Fibroblast of skin of right biceps (primary cell): ENCODE measurements around the gene CDKN1C.
"Not testable (repeated sequence)": the region's sequence is repeated elsewhere in the genome, so short reads cannot be mapped to it uniquely, and the experiment has no call there.

ENCODE experiments used
- DNase-seq: peaks from one replicate; pipeline ENCODE4 v3.0.0-alpha.2; 2013

The CDKN1C gene

DNA sequence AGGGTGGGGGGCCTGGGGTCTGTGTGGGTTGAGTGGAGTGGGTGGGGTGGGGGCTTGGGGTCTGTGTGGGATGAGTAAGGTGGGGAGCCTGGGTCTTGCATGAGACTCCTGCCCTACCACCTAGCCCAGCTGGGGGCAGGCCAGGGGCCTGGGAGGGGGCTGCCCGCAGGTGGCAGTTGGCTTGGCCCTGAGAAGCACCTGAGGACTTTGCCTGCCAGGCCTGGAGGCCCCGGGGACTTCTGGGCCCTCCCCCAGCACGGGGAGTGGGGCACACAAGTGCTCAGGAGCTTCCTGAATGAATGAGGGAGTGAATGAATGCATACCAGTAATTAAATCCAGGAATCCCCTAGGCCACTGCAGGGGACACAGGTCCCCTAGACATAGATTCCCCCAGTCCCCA is 37.1 kb upstream of the CDKN1C start:
- no peak for DNase-seq

DNA sequence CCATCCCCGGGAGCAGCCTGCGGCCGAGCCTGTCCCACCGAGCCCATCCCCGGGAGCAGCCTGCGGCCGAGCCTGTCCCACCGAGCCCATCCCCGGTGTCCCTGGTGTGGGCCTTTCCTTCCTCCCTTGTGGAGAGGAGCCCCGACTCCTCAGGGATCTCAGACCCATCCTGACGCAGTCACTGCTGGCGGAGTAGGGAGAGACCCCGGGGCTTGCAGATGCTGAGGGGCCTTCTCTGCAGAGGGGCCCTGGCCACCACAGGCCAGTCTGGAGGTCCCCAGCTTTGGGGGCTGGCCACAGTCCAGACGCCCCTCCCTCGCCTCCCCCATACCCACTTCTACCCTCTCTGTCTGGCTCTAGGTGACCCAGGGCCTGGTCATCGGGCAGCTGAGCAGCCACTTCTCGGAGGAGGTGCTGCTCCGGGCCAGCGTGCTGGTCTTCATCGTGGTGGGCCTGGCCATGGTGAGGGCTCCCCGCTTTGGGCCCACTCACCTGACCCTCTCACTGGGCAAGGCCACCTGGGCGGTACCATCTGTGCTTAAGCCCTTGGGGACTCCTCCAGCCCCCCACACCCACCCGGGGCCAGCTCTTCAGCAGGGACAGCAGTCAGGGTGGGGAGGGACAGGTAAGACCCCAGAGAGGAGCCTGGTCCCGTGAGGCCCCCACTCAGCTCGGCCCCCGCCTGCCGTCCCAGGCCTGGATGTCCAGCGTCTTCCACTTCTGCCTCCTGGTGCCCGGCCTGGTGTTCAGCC is 36.3 kb upstream of the CDKN1C start:
- no peak for DNase-seq

DNA sequence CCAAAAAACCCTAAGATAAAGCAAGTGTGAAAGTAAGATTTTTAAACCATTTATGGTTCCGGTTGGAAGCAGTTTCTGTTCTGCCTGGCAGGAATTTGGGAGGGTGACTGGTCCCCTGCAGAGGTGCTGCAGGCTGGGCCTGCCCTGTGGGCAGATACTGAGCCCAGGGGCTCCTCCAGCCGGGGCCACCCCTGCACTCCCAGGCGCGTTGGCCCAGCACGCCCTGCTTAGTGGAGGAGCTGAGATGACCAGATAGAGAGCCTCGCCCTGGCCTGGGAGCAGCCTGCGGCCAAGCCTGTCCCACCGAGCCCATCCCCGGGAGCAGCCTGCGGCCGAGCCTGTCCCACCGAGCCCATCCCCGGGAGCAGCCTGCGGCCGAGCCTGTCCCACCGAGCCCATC is 35.7 kb upstream of the CDKN1C start:
- no peak for DNase-seq

DNA sequence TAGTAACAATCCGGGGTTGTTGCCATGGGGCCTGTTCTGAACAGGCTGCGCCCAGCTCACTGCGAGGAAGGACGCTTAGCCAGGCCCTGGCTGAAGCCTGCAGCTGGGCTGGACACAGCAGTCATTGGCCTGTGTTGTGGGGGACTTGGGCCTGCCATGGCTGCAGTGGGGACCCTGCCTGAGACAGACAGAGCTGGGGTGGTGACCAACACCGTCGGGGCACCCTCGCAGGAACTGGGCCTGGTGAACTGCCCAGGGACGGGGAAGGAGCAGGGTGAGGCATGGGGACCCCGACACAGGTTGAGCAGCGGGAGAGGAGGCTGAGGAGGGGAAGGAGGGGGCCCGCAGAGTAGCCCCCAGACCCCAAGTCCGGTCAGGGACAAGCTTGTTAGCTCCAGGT is 34.8 kb upstream of the CDKN1C start:
- no peak for DNase-seq

DNA sequence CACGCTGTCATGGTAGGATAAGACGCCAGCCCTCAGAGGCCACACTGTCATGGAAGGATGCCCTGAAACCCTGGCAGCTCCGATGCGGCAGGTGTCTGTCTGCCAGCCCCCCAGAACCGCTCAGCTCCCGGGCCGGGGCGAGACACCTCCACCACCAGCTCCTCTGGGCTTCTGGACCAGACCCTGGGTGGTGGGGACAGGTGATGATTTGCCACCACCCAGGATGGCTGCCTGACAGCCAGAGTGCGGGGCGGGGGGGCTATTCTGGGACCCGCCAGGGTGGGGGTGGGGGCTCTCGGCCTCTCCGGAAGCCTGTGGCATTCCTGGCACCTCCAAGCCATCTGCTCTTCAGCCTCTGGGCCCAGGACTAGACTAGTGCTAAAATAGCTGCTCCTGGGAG is 34.3 kb upstream of the CDKN1C start:
- DNase-seq: no peak

DNA sequence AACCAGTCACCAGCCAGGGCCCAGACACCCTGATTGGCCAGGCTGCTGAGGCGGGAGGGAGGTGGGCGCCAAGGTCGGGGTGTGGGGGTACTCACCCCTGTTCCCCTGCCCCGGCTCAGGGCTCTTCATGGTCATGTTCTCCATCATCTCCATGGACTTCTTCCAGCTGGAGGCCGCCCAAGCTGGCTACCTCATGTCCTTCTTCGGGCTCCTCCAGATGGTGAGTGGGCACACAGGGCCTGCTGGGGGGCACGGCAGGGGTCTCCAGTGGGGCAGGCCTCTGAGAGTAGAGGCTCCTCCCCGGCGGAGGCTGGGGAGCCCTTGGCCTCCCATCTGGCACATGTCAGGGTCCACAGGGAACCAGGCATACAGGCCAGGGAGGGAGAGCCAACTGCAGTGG is 33.6 kb upstream of the CDKN1C start:
- DNase-seq: no peak

DNA sequence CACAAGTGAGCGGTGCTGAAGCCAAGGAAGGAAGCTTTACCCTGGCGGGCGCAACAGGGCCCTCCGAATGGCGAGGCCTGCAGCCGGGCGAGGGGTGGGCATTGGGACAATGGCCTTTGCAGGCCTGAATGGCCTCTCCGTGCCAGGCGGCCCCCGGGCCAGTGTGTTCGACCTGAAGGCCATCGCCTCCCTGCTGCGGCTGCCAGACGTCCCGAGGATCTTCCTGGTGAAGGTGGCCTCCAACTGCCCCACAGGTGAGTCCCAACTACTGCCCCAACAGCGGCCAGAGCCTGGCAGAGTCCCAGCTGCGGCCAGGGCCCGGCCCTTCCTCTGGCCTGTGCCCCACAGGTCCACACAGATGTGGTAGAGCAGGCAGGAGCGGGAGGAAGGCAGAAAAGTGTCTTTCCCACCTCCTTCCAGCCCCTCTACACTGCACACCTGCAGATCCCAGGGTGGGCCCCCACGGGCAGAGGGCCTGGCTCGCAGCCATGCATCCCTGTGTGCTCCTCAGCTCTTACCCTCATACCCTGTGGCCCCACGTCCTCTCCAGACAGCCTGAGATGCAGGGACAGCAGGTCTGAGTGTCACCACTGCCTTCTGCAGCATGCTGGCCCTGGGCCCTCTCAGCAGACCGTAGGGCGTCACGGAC is 32.4 kb upstream of the CDKN1C start:
- DNase-seq: no peak

DNA sequence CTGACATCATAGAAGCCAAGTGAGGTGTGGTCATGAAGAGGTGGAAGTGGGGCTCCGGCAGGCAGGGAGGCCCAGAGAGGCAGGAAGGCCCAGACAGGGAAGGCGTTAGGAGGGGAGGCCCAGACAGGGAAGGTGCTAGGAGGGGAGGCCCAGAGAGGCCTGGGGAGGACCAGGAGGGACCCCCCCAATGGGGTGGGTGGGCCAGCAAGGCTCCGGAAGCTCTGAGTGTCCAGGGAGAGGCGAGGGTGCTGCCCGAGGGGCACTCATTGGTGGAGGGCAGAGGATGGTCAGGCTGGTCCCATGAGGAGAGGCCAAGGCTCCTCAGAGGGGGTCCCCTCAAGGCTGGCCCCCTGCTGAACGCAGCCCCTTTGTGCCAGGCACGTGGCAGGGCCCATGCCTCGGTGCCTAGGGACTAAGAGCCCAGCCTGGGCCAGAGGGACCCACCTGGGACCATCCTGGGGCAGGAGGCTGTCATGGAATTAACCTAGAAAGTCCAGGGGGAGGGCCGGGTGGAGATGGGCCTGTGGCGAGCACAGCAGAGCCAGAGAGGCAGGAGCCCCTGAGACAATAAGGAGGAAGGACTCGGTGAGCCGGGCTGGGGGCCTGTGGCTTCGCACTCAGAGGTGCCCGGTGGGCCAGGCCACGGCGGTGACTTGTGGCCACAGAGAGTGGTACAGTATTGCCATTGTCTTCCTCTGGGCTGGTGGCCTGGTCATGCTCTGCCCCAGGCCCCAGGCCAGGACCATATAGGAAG is 31.5 kb upstream of the CDKN1C start:
- DNase-seq: no peak

DNA sequence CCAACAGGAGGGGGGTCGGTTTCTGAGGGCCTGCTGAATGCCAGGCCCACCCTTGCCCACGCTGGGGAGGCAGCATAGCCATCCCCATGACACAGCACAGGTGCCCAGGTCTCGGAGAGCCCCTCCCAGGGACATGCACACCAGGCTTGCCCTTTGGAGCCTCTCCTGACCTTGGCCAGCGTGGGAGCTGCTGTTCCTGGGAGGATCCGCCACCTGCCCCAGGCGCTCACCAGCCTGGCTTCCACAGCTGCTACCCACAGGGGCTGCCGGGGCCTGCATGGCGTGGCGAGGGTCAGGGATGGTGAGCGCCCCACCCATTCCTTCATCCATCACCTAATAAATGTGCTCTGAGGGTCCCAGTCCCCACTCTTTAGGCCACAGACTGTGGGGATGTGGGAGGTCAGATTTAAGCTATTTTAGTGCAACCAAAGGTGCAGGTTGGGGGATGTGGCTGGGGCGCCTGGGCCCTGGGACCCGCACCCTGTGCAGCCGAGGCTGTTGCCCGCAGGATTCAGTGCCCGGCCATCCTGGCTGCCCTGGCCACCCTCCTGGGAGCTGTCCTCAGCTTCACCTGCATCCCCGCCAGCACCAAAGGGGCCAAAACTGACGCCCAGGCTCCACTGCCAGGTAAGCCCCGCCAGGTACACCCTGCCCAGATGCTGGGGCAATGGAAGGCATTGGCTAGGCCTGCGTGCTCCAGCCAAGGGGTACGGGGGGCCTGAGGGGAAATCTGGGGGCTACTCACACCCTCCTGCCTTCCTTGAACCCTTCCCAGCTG is 30.7 kb upstream of the CDKN1C start:
- no peak for DNase-seq

DNA sequence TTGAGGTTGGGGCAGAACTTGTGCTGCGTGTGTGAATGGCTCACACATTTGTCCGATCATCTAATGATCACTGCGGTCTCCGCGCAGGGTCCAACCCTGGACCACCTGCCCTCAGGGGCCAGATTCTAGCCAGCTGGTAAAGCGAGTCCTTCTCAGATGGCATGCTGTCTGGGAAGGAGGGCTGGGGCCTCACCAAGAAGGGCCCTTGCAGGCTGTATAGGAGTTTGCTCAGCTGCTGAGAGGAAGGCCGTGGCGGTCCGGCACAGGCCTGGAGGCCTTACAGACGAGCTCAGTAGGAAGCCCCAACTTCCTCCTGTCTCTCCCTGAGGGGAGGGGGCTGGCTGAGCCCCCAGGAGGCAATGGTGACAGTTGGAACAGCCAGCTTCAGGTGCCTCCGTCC is 29.9 kb upstream of the CDKN1C start:
- no peak for DNase-seq

DNA sequence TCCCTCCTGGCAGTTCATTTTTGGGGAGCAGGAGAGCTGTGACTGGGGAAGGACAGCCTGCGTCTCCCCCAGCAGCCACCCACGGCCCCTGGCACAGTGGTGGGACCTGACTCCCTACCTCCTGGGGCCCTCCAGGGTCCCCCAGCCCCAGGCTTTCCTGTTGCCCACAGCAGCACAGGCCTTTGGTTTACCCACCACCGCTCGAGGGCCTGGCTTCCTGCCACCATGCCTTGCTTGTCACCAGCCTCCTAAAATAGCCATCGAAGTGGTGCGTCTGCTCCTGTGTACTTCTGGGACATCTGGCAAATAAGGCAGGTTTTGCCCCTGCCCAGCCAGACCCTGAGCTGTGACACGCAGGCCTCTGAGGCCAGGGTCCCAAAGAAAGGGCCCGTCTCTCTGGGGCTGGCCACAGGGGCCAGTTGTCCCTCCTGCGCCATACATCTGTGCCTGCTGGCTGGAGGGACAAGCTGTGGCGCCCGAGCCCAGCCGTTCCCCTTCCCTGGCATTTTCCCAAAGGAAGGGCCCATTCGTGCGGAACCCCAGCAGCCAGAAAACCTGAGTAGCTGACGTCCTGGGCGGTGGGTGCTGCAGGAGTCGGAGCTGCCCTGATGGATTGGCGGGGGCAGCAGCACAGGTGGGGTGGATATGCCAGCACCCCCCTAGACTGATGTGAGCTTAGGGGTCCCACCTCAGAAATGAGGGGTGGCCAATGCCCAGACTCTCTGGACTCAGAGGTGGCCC is 29.1 kb upstream of the CDKN1C start:
- DNase-seq: no peak

DNA sequence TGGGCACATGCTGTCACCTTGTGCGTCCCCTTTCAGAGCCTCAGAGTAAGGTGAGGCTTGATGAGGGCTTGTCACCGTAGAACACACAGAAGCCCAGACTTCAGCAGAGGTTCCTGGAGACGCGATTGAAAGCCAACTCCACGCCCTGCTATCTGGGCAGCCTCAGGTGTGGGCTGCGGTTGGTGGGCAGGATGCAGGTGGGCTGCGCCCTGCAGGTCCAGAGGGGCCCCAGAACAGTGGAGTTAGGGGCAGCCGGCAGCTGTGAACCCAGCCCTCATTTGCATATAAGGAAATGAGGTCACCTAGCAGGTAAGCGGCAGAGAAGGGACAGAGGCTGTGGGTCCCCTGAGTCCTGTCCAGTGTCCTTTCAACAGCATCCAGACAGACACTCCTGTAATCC is 28.2 kb upstream of the CDKN1C start:
- no peak for DNase-seq

DNA sequence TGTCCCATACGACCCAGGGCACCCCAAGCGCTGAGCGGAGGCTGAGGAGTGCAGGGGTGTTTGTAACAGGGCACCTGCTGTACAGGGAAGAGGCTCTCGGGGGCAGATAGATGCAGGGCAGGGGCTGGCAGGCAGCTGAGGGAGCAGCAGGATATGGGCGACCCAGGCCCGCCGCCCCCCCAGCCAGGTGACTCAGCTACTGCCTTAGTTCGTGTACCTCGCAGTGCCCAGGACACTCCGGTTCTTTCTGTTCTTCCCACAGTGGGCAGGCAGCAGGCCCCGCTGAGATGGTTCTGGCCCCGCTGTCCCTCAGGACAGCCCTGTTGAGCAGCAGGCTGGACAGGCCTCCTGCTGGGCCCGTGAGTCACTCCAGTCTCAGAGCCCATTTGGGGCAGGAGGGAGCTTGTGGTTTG is 27.4 kb upstream of the CDKN1C start:
- peak; percentile 49 for DNase-seq

DNA sequence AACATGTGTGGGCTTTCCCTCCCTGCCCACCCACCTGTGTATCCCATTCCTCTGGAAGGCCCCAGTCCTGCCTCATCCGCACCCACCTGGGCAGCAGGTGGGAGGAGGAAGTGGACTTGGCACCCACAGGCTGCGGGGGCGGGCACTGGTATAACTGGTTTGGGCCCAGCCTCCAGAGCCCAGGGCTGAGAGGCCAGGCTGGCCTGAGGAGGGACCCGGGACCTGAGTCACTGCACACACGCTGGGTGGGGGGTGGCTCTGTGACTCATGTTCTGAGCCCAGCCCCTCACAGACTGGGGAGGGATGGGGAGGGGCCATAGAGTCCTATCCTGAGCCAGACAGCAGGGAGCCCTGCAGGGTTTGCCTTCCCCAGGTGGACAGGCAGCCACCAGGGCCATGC is 26.9 kb upstream of the CDKN1C start:
- peak; percentile 89 for DNase-seq

DNA sequence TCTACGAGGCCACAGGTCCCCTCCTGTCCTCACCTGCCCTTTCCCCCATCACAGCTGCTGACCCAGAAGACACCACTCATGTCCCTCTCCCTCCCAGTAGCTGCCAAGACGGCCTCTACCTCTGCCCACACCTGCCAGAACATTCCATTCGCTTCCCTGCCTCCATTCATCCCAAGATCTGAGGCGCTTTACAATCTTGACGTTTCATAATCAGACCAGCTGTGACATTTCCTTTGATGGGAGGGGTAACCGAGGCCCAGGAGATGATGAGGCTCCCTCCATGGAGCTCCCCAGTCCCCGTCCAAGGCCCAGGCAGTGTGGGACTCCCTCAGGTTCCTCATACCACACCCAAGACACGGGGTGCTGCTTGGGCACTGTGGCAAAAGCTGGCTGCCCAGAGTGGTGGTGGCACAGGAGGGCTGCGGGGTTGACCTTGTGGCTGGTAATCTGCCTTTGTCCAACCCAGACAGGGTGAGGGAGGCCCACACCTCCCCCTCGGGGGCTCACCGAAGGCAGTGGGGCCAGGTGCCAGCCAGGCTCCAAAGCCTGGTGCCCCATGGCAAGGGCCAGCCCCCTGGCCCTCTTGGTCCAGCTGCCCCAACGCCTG is 26.3 kb upstream of the CDKN1C start:
- DNase-seq: no peak

DNA sequence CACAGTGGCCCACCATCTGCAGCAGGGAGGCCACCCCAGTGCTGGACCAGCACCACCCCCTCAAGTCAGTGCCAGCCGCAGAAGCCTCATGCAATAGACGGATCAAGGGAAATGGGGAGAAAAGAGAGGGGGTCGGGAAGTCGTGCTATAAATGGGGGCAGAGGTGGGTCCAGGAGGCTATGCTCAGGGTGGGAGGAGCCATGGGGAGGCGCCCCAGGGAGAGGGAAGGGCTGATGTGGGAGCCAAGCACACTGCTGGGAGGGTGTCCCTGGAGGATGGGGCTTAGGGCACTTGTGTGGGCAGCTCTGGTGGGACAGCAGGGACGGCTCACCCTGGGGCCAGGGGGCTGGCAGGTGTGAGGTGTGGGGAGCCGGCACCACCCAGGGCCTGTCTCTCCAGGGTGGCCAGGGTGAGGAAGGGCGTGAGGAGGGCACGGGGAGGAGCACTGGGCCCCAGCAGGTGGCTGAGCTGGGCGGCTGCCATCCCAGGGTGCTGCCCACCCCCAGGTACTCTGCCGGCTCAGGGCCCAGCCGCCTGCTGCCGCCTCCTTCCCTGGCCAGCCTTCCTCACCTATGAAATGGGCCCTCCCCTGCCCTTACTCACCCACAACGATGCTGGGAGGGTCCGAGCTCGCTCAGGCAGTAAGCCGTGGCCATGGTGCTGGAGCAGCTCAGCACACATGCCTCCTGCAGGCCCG is 25.7 kb upstream of the CDKN1C start:
- DNase-seq: no peak

DNA sequence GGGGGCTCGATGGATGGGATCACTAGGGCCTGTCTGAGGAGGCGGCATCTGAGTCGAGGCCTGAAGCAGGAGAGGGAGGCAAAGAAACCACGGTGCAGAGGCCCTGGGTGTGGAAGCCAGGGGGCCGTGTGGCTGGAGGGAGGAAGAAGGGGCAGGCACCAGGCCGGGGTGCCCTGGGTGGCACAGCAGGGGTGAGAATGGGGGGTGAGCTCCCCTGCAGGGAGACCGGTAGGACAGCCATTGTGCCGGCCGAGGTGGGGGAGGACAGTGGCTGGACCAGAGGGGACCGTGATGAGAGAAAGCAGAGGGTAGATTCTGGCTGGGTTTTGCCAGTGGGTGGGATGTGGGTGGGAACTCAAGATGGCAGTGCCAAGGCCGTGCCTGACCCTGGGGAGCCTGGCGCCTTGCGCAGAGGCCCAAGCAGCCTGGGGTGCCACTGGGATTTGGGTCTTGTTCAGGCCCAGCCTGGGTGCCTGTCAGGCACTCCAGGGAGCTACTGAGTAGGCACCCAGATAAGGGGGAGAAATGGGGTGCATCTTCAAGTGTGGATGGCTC is 24.9 kb upstream of the CDKN1C start:
- DNase-seq: no peak

DNA sequence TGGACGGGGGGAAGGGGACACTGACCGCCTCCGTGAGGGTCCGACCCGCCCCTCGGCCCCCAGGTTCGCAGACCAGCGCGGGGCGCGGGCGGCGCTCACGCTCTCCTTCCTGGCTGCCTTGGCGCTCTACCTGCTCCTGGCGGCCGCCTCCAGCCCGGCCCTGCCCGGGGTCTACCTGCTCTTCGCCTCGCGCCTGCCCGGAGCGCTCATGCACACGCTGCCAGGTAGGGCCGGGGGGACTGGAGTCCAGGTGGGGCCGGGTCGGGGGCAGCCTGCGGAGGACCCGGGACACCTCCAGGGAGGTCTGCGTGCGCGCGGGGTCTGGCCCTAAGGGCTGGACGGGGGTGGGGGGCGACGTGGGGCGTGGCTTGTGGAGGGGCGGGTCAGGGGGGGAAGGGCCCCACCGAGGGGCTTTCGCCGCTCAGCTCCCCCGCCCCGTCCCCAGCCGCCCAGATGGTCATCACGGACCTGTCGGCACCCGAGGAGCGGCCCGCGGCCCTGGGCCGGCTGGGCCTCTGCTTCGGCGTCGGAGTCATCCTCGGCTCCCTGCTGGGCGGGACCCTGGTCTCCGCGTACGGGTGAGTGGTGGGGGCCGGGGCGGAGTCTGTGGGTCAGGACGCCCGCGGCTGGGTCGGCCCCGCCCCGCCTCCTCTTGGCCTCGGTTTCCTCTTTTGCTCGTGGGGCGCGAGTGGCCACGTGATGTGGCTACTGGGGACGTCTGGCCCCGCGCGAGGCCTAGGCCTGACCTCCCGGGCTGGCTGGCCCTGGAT is 23.7 kb upstream of the CDKN1C start:
- no peak for DNase-seq

DNA sequence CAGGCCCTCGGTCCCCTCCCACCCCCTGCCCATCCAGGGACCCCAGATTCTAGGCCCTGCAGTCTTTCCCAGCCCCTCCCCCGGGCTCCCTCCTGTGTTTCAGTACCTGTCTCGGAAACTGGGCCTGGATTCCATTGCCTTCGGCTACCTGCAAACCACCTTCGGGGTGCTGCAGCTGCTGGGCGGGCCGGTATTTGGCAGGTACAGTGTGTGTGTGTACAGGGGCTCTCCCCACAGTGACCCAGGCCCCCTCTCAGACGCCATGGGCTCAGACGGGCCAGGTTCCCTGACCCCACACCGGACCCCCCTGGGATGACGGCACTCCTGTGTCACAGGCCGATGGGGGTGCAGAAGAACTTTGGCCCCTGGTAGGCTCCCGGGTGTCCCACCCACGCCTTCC is 22.6 kb upstream of the CDKN1C start:
- no peak for DNase-seq

DNA sequence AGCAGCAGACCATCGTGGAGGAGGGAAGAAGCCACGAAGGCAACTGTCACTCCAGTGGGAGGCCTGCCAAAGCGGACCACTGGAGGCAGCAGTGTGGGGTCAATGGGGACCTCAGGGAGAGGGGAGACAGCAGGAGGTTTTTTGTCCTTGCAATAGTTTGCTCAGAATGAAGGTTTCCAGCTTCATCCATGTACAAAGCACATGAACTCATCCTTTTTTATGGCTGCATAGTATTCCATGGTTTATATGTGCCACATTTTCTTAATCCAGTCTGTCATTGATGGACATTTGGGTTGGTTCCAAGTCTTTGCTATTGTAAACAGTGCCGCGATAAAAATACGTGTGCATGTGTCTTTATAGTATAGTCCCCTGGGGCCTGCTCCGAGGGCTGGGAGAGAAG is 19.7 kb upstream of the CDKN1C start:
- DNase-seq: not testable (repeated sequence)
